OCI-LY7 (cell line): ENCODE results near the gene MORN1. TPM values are rescaled to one million over a fixed set of nuclear protein-coding genes. Genes with fewer than 3 reads are reported as not detected.
A peak's percentile ranks its signal among the peaks of the same experiment; 100 is the strongest.

Experiments used
- BruUV-seq: library from RNA; stranded (reverse); fragments of 400-500 nt; replicated peaks from 2 replicates; lab custom pipeline; 2021; lab: Mats Ljungman, UMichigan
- CTCF ChIA-PET: fragments of 300-600 bp; sonication (Branson Sonifier 250); formaldehyde crosslinking; loops from one replicate; lab custom pipeline; 2022; ENCODE audit warnings: antibody characterized with exemption; ENCODE audit not compliant: unreplicated experiment; lab: Charles Lee
- POLR2A ChIA-PET: fragments of 300-600 bp; sonication (Branson Sonifier 250); formaldehyde crosslinking; loops from one replicate; lab custom pipeline; 2022; ENCODE audit warnings: antibody characterized with exemption; lab: Charles Lee
- DNase-seq: peaks from one replicate; pipeline ENCODE4 v3.0.0-alpha.2; 2015; ENCODE audit warnings: low spot score
- H2AFZ ChIP-seq: fragments of 200-600 bp; sonication (generic), shearing (Covaris generic); 2 replicates; pipeline ENCODE4 v1.6.1; 2014; ENCODE audit warnings: mild to moderate bottlenecking, antibody characterized with exemption, low read length, moderate library complexity
- H3K27ac ChIP-seq: fragments of 200-600 bp; sonication (generic); 2 replicates; pipeline ENCODE4 v1.5.1; 2014; ENCODE audit warnings: mixed run types, low read depth, mild to moderate bottlenecking, moderate library complexity, low read length, inconsistent platforms; ENCODE audit not compliant: poor library complexity, severe bottlenecking
- H3K36me3 ChIP-seq: fragments of 200-600 bp; sonication (generic); 2 replicates; pipeline ENCODE4 v1.6.1; 2014; ENCODE audit warnings: mild to moderate bottlenecking, antibody characterized with exemption, low read length, moderate library complexity, mixed read lengths; ENCODE audit not compliant: insufficient read depth
- H3K4me1 ChIP-seq: fragments of 200-600 bp; sonication (generic); 2 replicates; pipeline ENCODE4 v1.5.1; 2014; ENCODE audit warnings: mild to moderate bottlenecking, low read length; ENCODE audit not compliant: insufficient read depth, poor library complexity, severe bottlenecking
- H3K4me2 ChIP-seq: fragments of 200-600 bp; sonication (generic); 2 replicates; pipeline ENCODE4 v1.6.1; 2014; ENCODE audit warnings: mild to moderate bottlenecking, low read length
- H3K4me3 ChIP-seq: fragments of 200-600 bp; sonication (generic); 2 replicates; pipeline ENCODE4 v1.5.1; 2014; ENCODE audit warnings: mild to moderate bottlenecking, low read depth, low read length; ENCODE audit not compliant: poor library complexity, severe bottlenecking
- H3K79me2 ChIP-seq: fragments of 200-600 bp; sonication (generic); 2 replicates; pipeline ENCODE4 v1.6.1; 2016; ENCODE audit warnings: low read depth, mild to moderate bottlenecking, low read length, moderate library complexity, mixed read lengths; ENCODE audit not compliant: insufficient read depth
- H3K9me2 ChIP-seq: fragments of 200-600 bp; sonication (generic); 2 replicates; pipeline ENCODE4 v1.6.1; 2016; ENCODE audit warnings: mild to moderate bottlenecking, low read length, mixed read lengths; ENCODE audit not compliant: insufficient read depth
- H3K9me3 ChIP-seq: fragments of 200-600 bp; sonication (generic); 2 replicates; pipeline ENCODE4 v1.6.1; 2014; ENCODE audit warnings: mild to moderate bottlenecking, mixed run types, low read length, mixed read lengths
- H4K20me1 ChIP-seq: fragments of 200-600 bp; sonication (generic); 2 replicates; pipeline ENCODE4 v1.6.1; 2014; ENCODE audit warnings: mild to moderate bottlenecking, antibody characterized with exemption, low read length, moderate library complexity, mixed read lengths; ENCODE audit not compliant: insufficient read depth
- CTCF ChIP-seq: fragments of 200-600 bp; sonication (generic); conservative IDR thresholded peaks from 2 replicates; pipeline ENCODE4 v1.5.1; 2014; ENCODE audit warnings: mild to moderate bottlenecking, antibody characterized with exemption, low read length, moderate library complexity, mixed read lengths
- EZH2phosphoT487 ChIP-seq: fragments of 200-600 bp; sonication (generic); IDR thresholded peaks from 2 replicates; pipeline ENCODE4 v1.6.1; 2018; ENCODE audit warnings: low read depth, borderline replicate concordance, mild to moderate bottlenecking, mixed run types, antibody characterized with exemption, low read length, moderate library complexity, mixed read lengths
- intact Hi-C: fragments of 100-400 bp; cut with micrococcal nuclease; formaldehyde crosslinking; loops from one replicate; pipeline ENCODE4 v1.10.0; 2022; ENCODE audit not compliant: unreplicated experiment
- total RNA-seq, 2 experiments: library from RNA; depleted of rRNA in 1 of 2; stranded (reverse); fragments of >200 nt in 1 of 2; shearing (Covaris generic) in 1 of 2; gene quantifications; 2 replicates each; pipeline ENCODE4 v1.2.3, GENCODE V29; 2014 to 2022

MORN1 gene
- total RNA-seq, 2 experiments from 2014 or later, result 13.1 to 29.7 TPM

DNA sequence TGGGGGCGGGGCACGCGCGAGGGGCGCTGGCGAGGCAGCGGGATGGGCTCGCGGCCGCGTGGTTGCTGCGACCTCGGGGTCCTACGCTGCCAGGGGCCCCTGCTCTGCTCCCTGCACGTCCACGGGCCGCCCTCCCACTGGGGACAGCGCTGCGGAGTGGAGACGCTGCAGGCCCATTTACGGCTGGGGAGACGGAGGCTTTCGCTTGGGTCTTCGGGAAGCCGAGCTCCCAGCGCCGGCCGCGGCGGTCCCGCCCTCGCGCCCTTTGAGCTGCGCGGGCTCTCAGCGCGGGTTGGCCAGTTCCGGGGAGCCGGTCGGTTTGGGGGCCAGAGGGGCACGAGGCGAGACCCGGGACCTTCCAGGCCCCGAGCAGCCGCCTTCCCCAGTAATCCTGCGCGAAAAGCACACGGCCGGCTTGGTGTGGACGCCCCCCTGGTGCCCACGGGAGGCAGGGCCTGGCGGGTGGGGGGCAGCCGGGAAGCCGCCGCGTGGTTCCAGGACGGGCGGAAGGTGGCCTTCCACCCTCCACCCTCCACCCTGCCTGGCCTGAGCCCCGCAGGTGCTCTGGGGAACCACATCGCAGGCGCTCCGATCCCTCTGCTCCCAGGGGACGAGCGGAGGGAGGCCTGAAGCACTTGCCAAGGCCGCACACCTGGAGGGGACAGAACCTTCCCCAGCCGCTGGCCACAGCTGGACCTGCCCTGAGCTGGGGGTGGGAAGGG is 21.6 kb upstream of the MORN1 start:
- ChIA-PET CTCF (interaction anchor here (0.6 kb wide), 1 partner anchor 34 kb away, joined by 7 read pairs; no protein-coding TSS in a partner anchor), POLR2A (interaction anchor here (0.6 to 1.2 kb wide), 3 partner anchors 135 to 385 kb away, joined by 3 to 7 read pairs (median 3); no protein-coding TSS in a partner anchor)
- TF ChIP-seq EZH2phosphoT487 (no peak), CTCF (no peak)

DNA sequence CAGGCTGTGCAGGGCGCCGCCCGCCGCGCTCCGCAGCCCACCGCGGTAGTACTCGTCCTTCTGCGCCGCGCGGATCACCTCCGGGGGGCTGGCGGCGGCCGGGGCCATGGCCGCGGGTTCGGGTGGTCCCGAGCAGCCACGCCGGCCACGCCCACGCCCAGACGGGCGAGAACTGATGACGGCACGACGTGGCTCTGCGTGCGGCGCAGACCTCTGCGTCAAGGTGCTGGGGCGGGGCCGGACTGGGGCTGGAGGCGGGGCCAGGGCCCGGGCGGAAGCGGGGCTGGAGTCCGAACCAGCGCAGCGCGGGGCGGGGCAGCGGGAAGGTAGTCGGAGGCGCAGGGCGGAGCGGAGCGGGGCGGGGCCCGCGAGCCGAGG is 21.0 kb upstream of the MORN1 start, which contains the start of gene PEX10:
PEX10 (minus strand) TSS at position 170 of the 378 bp plus-strand sequence; CDS start at position 108, 62 bp downstream.
- H3K4me3 ChIP-seq, result peak within 1 kb of the TSS; percentile 98
- H3K4me2 ChIP-seq, result peak within 1 kb of the TSS; percentile 99
- no peaks in the 10 kb centered on the region for H4K20me1 ChIP-seq
- peak within 1 kb of the TSS; percentile 73 for H3K27ac ChIP-seq
- no peaks in the 10 kb centered on the region for H3K79me2 ChIP-seq
- peaks cover 4% of the 10 kb centered on the region; the same call in 1 of the 2 replicates for H3K36me3 ChIP-seq
- ChIA-PET CTCF (no interaction called here), POLR2A (interaction anchor here (1.2 kb wide), 1 partner anchor 136 kb away, joined by 7 read pairs; no protein-coding TSS in a partner anchor)
- H3K4me1 ChIP-seq, result peaks cover 48% of the 10 kb centered on the region
- DNase-seq, result peak; percentile 97
- TF ChIP-seq CTCF (no peak), EZH2phosphoT487 (no peak)
- H3K9me3 ChIP-seq, result no peaks in the 10 kb centered on the region
- no TSS peak for BruUV-seq
- H3K9me2 ChIP-seq, result no peaks in the 10 kb centered on the region
- H2AFZ ChIP-seq, result peak within 1 kb of the TSS; percentile 80
- intact Hi-C loops, result loop anchor here (1.0 kb wide), 1 partner anchor 21 kb away; the partner anchor contains the start of genes MORN1 and RER1

More for the DNA sequence above, 21.6 kb upstream of the MORN1 start:
- peak; percentile 83 for DNase-seq
- peak overlapping the region; percentile 73 for H3K27ac ChIP-seq
- intact Hi-C loops, result loop anchor here (1.0 kb wide), 2 partner anchors 22 to 83 kb away; partner anchors contain the start of genes MORN1 and RER1
- H3K4me2 ChIP-seq, result peak overlapping the region; percentile 91
- H3K9me2 ChIP-seq, result no peaks in the 10 kb centered on the region
- H3K36me3 ChIP-seq, result no peaks in the 10 kb centered on the region
- TSS peak; percentile 55 for BruUV-seq
- no peak overlapping the region for H2AFZ ChIP-seq
- H4K20me1 ChIP-seq, result no peaks in the 10 kb centered on the region
- peaks cover 48% of the 10 kb centered on the region for H3K4me1 ChIP-seq
- H3K4me3 ChIP-seq, result peak overlapping the region; percentile 98
- no peaks in the 10 kb centered on the region for H3K9me3 ChIP-seq
- no peaks in the 10 kb centered on the region for H3K79me2 ChIP-seq
